OCI-LY7 (cell line): ENCODE results near the gene PNMA6E. TPM values are rescaled to one million over a fixed set of nuclear protein-coding genes. Genes with fewer than 3 reads are reported as not detected.
"Not testable (repeated sequence)": the region's sequence is repeated elsewhere in the genome, so short reads cannot be mapped to it uniquely, and the experiment has no call there.

Experiments
- BruUV-seq: library from RNA; stranded (reverse); fragments of 400-500 nt; replicated peaks from 2 replicates; lab custom pipeline; 2021; lab: Mats Ljungman, UMichigan
- CTCF ChIA-PET: fragments of 300-600 bp; sonication (Branson Sonifier 250); formaldehyde crosslinking; loops from one replicate; lab custom pipeline; 2022; ENCODE audit warnings: antibody characterized with exemption; ENCODE audit not compliant: unreplicated experiment; lab: Charles Lee
- POLR2A ChIA-PET: fragments of 300-600 bp; sonication (Branson Sonifier 250); formaldehyde crosslinking; loops from one replicate; lab custom pipeline; 2022; ENCODE audit warnings: antibody characterized with exemption; lab: Charles Lee
- DNase-seq: peaks from one replicate; pipeline ENCODE4 v3.0.0-alpha.2; 2015; ENCODE audit warnings: low spot score
- H2AFZ ChIP-seq: fragments of 200-600 bp; sonication (generic), shearing (Covaris generic); 2 replicates; pipeline ENCODE4 v1.6.1; 2014; ENCODE audit warnings: mild to moderate bottlenecking, antibody characterized with exemption, low read length, moderate library complexity
- H3K27ac ChIP-seq: fragments of 200-600 bp; sonication (generic); 2 replicates; pipeline ENCODE4 v1.5.1; 2014; ENCODE audit warnings: mixed run types, low read depth, mild to moderate bottlenecking, moderate library complexity, low read length, inconsistent platforms; ENCODE audit not compliant: poor library complexity, severe bottlenecking
- H3K36me3 ChIP-seq: fragments of 200-600 bp; sonication (generic); 2 replicates; pipeline ENCODE4 v1.6.1; 2014; ENCODE audit warnings: mild to moderate bottlenecking, antibody characterized with exemption, low read length, moderate library complexity, mixed read lengths; ENCODE audit not compliant: insufficient read depth
- H3K4me1 ChIP-seq: fragments of 200-600 bp; sonication (generic); 2 replicates; pipeline ENCODE4 v1.5.1; 2014; ENCODE audit warnings: mild to moderate bottlenecking, low read length; ENCODE audit not compliant: insufficient read depth, poor library complexity, severe bottlenecking
- H3K4me2 ChIP-seq: fragments of 200-600 bp; sonication (generic); 2 replicates; pipeline ENCODE4 v1.6.1; 2014; ENCODE audit warnings: mild to moderate bottlenecking, low read length
- H3K4me3 ChIP-seq: fragments of 200-600 bp; sonication (generic); 2 replicates; pipeline ENCODE4 v1.5.1; 2014; ENCODE audit warnings: mild to moderate bottlenecking, low read depth, low read length; ENCODE audit not compliant: poor library complexity, severe bottlenecking
- H3K79me2 ChIP-seq: fragments of 200-600 bp; sonication (generic); 2 replicates; pipeline ENCODE4 v1.6.1; 2016; ENCODE audit warnings: low read depth, mild to moderate bottlenecking, low read length, moderate library complexity, mixed read lengths; ENCODE audit not compliant: insufficient read depth
- H3K9me2 ChIP-seq: fragments of 200-600 bp; sonication (generic); 2 replicates; pipeline ENCODE4 v1.6.1; 2016; ENCODE audit warnings: mild to moderate bottlenecking, low read length, mixed read lengths; ENCODE audit not compliant: insufficient read depth
- H3K9me3 ChIP-seq: fragments of 200-600 bp; sonication (generic); 2 replicates; pipeline ENCODE4 v1.6.1; 2014; ENCODE audit warnings: mild to moderate bottlenecking, mixed run types, low read length, mixed read lengths
- H4K20me1 ChIP-seq: fragments of 200-600 bp; sonication (generic); 2 replicates; pipeline ENCODE4 v1.6.1; 2014; ENCODE audit warnings: mild to moderate bottlenecking, antibody characterized with exemption, low read length, moderate library complexity, mixed read lengths; ENCODE audit not compliant: insufficient read depth
- CTCF ChIP-seq: fragments of 200-600 bp; sonication (generic); conservative IDR thresholded peaks from 2 replicates; pipeline ENCODE4 v1.5.1; 2014; ENCODE audit warnings: mild to moderate bottlenecking, antibody characterized with exemption, low read length, moderate library complexity, mixed read lengths
- EZH2phosphoT487 ChIP-seq: fragments of 200-600 bp; sonication (generic); IDR thresholded peaks from 2 replicates; pipeline ENCODE4 v1.6.1; 2018; ENCODE audit warnings: low read depth, borderline replicate concordance, mild to moderate bottlenecking, mixed run types, antibody characterized with exemption, low read length, moderate library complexity, mixed read lengths
- intact Hi-C: fragments of 100-400 bp; cut with micrococcal nuclease; formaldehyde crosslinking; loops from one replicate; pipeline ENCODE4 v1.10.0; 2022; ENCODE audit not compliant: unreplicated experiment
- total RNA-seq, 2 experiments: library from RNA; depleted of rRNA in 1 of 2; stranded (reverse); fragments of >200 nt in 1 of 2; shearing (Covaris generic) in 1 of 2; gene quantifications; 2 replicates each; pipeline ENCODE4 v1.2.3, GENCODE V29; 2014 to 2022

The PNMA6E gene
- total RNA-seq, 2 experiments from 2014 or later = not detected

- intact Hi-C loops = no loop called here
- no peak overlapping the region for H3K27ac ChIP-seq
- H4K20me1 ChIP-seq = no peaks in the 10 kb centered on the region
- DNase-seq = no peak
- H2AFZ ChIP-seq = no peak overlapping the region
- no peaks in the 10 kb centered on the region for H3K9me2 ChIP-seq
- H3K9me3 ChIP-seq = no peaks in the 10 kb centered on the region
- no peak overlapping the region for H3K4me3 ChIP-seq
- CTCF ChIA-PET = no interaction called here
- H3K79me2 ChIP-seq = no peaks in the 10 kb centered on the region
- H3K4me1 ChIP-seq = no peaks in the 10 kb centered on the region
- no peaks in the 10 kb centered on the region for H3K36me3 ChIP-seq
- TF ChIP-seq EZH2phosphoT487 = no peak
- TF ChIP-seq CTCF = no peak
- BruUV-seq = no TSS peak
- H3K4me2 ChIP-seq = no peak overlapping the region
- POLR2A ChIA-PET = no interaction called here
Observed at GRCh38 chrX:153395613-153396319, 5.4 kb downstream of the PNMA6E start.

DNA sequence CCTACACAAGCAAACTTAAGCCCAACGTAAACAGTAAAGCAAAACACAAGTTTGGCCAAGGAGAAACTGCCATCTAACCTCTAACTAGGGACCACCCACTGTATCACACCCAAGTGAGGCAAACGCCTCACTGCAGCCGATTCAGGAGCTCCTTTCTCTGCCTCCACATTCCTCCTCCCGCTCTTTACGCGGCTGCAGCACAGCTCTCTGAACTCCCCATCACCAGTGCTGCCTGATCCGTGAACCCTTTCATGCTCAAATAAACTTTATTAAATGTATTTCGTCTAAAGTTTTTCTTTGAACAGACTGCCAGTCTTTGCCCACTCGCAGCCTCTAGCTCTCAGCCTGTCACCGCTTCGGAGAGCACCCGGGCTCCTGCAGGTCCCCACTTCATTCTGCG is 6.5 kb downstream of the PNMA6E start:
- POLR2A ChIA-PET = no interaction called here
- no TSS peak for BruUV-seq
- H4K20me1 ChIP-seq = no peaks in the 10 kb centered on the region
- H3K4me2 ChIP-seq = no peak overlapping the region
- H2AFZ ChIP-seq = no peak overlapping the region
- no peaks in the 10 kb centered on the region for H3K9me3 ChIP-seq
- no peaks in the 10 kb centered on the region for H3K9me2 ChIP-seq
- no peaks in the 10 kb centered on the region for H3K79me2 ChIP-seq
- H3K4me3 ChIP-seq = no peak overlapping the region
- no peak overlapping the region for H3K27ac ChIP-seq
- TF ChIP-seq CTCF (no peak), EZH2phosphoT487 (no peak)
- DNase-seq = no peak
- no peaks in the 10 kb centered on the region for H3K36me3 ChIP-seq
- CTCF ChIA-PET = no interaction called here
- H3K4me1 ChIP-seq = no peaks in the 10 kb centered on the region
- intact Hi-C loops = no loop called here

DNA sequence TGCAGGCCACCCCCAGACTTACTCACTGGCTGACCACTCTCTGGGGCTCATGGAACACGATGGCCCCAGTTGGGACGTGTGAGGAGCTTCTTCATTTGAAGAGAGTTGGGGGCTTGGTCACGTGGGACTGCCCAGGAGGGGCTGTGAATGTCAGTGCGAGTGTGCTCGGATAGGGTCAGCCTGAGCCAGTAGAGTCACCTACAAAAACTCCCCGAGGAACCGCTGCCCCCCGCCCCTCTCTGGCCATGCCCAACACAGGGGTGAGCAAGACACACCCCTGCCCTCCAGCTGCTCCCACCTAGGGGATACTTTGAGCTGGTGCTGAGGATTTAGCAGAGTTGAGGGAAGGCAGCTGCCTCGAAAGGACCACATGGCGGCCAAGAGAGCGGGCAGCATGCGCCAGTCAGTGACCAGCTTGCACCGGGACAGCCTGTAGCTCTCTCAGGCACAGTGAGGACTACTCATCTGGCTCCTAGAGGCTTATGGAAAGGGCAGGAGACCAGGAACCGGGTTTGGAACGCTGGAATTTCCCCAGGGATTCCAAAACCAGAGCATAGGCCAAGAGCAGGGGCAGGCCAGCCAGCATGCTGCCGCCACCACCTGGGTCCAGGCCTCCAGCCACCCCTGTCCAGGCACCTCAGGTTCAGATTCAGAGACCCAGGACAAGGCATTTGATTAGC is 8.4 kb downstream of the PNMA6E start:
- Histone ChIP-seq H3K4me2 (no peak overlapping the region), H3K36me3 (no peaks in the 10 kb centered on the region), H3K9me2 (no peaks in the 10 kb centered on the region), H3K4me1 (no peaks in the 10 kb centered on the region), H3K27ac (no peak overlapping the region), H3K4me3 (no peak overlapping the region), H2AFZ (no peak overlapping the region), H4K20me1 (no peaks in the 10 kb centered on the region), H3K9me3 (no peaks in the 10 kb centered on the region), H3K79me2 (no peaks in the 10 kb centered on the region)
- CTCF ChIA-PET = no interaction called here
- no peak for DNase-seq
- POLR2A ChIA-PET = no interaction called here
- BruUV-seq = no TSS peak
- intact Hi-C loops = no loop called here
- TF ChIP-seq CTCF = no peak
- TF ChIP-seq EZH2phosphoT487 = no peak

GRCh38 chrX:153389460-153389768 is 11.7 kb downstream of the PNMA6E start:
- H3K4me2 ChIP-seq, H3K27ac ChIP-seq, H3K36me3 ChIP-seq, H3K4me3 ChIP-seq, CTCF ChIA-PET, POLR2A ChIA-PET, H4K20me1 ChIP-seq, H3K4me1 ChIP-seq, H3K79me2 ChIP-seq, intact Hi-C loops, BruUV-seq, H3K9me3 ChIP-seq, H3K9me2 ChIP-seq, H2AFZ ChIP-seq, DNase-seq: not testable (repeated sequence)
